Measurements from ENCODE around the gene LUC7L2.

DNA sequence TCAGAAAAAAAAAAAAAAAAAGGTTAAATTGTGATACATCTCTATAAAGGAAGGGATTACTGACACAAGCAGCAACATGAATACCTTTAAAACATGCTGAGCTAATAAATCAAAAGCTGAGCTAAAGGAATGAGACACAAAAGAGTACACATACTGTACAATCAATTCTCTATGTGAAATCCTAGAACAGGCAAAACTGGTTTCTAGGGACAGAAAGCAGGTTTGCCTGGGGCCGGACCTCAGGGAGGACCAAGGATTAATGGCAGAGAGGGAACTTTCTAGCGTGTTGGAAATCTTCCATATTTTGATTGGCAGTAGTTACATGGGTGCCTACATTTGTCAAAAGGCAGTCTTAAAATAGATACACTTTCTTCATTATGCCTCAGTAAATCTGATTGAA lies 71.3 kb downstream of the LUC7L2 start:
- TF ChIP-seq, protein P1, sequence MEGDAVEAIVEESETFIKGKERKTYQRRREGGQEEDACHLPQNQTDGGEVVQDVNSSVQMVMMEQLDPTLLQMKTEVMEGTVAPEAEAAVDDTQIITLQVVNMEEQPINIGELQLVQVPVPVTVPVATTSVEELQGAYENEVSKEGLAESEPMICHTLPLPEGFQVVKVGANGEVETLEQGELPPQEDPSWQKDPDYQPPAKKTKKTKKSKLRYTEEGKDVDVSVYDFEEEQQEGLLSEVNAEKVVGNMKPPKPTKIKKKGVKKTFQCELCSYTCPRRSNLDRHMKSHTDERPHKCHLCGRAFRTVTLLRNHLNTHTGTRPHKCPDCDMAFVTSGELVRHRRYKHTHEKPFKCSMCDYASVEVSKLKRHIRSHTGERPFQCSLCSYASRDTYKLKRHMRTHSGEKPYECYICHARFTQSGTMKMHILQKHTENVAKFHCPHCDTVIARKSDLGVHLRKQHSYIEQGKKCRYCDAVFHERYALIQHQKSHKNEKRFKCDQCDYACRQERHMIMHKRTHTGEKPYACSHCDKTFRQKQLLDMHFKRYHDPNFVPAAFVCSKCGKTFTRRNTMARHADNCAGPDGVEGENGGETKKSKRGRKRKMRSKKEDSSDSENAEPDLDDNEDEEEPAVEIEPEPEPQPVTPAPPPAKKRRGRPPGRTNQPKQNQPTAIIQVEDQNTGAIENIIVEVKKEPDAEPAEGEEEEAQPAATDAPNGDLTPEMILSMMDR (IDR thresholded peaks at IDR 0.05): no peak
- no peak for TF ChIP-seq POLR2A (IDR thresholded peaks at IDR 0.05)
